Choroid plexus epithelial cell (primary cell): ENCODE measurements around the gene SUB1.
A peak's percentile ranks its signal among the peaks of the same experiment; 100 is the strongest.
"Not testable (repeated sequence)": the region's sequence is repeated elsewhere in the genome, so short reads cannot be mapped to it uniquely, and the experiment has no call there.

Experiments used
- DNase-seq: peaks from one replicate; pipeline ENCODE4 v3.0.0-alpha.2; 2010; ENCODE audit warnings: low read depth
- H3K4me3 ChIP-seq: 2 replicates; pipeline ENCODE4 v1.5.1; 2011; ENCODE audit warnings: low read depth, mild to moderate bottlenecking, control low read depth, low read length, moderate library complexity
- TF ChIP-seq, protein P1 (sequence below): conservative IDR thresholded peaks from 2 replicates; pipeline ENCODE4 v1.5.1; 2011; ENCODE audit warnings: low read depth, mild to moderate bottlenecking, control low read depth, inconsistent platforms, low read length, moderate library complexity

Gene SUB1

DNA sequence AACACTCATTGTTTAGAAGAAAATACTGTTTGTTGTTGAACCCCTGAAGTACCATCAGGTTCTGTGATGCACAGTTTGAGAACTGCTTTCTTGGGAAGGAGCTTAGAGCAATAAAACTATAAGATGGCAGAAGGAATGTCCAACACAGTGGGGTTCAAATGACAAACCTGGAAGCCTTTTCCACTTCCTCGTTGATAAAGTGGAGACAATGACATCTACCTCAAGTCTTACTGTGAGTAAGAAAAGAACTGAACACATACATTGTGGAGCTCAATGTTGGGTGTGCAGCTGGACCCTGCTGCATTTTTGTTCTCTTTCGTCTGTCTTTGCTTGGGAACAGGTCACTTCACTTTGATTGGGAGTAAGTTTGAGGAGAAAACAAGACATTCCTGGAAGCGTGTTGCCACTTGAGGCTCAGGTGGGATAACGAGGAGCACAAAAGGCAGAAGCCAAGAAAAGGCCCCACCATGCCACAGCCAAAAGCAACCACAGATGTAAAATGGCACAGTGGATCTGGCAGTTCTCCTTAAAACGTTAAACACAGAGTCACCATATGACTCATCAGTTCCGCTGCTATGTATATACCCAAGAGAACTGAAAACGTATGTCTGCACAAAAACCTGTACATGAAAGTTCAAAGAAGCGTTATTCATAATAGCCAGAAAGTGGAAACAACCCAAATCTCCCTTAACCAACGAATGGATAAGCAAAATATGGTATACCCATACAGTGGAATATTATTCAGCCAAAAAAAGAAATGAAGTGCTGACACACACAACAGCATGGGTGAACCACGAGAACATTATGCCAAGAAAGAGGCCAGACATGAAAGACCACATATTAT is 42.9 kb upstream of the SUB1 start:
- TF ChIP-seq, protein P1, sequence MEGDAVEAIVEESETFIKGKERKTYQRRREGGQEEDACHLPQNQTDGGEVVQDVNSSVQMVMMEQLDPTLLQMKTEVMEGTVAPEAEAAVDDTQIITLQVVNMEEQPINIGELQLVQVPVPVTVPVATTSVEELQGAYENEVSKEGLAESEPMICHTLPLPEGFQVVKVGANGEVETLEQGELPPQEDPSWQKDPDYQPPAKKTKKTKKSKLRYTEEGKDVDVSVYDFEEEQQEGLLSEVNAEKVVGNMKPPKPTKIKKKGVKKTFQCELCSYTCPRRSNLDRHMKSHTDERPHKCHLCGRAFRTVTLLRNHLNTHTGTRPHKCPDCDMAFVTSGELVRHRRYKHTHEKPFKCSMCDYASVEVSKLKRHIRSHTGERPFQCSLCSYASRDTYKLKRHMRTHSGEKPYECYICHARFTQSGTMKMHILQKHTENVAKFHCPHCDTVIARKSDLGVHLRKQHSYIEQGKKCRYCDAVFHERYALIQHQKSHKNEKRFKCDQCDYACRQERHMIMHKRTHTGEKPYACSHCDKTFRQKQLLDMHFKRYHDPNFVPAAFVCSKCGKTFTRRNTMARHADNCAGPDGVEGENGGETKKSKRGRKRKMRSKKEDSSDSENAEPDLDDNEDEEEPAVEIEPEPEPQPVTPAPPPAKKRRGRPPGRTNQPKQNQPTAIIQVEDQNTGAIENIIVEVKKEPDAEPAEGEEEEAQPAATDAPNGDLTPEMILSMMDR = no peak
- H3K4me3 ChIP-seq = no peak overlapping the region
- DNase-seq = peak; percentile 43

GRCh38 chr5:32543291-32543690 is 42.1 kb upstream of the SUB1 start:
- TF ChIP-seq, protein P1 = no peak
- no peak for DNase-seq
- no peak overlapping the region for H3K4me3 ChIP-seq

DNA sequence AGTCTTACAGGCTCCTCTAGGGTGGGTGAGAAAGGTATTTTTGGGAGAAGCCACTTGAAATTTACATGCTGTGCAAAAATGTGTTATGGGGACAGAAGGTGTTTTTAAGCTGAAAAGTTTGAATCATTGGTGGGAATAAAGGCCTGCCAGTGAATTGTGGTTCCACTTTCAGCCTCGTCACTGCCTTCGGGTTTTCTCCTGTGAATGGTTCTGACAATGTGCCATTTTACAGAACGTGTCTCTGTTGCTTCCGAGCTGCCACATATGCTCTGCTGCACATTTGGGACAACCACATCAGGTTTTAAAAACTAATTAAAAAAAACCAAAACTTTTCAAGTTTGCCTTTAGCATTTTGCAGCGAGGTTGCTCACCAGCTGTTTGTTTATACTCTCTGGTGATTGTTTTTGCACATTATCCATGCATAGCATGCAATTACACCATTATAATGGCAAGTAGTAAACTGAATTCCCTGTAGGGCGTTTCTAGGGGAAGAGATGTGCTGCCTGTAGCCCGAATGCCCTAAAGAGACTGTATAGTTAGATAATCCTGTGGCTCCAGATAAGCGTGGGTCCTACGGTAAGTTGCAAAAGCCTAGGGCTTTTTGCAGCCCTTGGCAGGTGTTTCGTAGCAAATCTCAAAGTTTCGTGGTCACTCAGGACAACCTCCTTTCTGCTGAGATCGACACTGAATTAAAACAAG is 40.1 kb upstream of the SUB1 start:
- no peak for DNase-seq
- H3K4me3 ChIP-seq = no peak overlapping the region
- TF ChIP-seq, protein P1 = no peak

- TF ChIP-seq, protein P1 = no peak
- H3K4me3 ChIP-seq = no peak overlapping the region
- DNase-seq = no peak
These were observed 34.2 kb upstream of the SUB1 start for GRCh38 chr5:32551194-32551593.

- no peak for DNase-seq
- H3K4me3 ChIP-seq = no peak overlapping the region
- TF ChIP-seq, protein P1 = no peak
These were observed 33.5 kb upstream of the SUB1 start for GRCh38 chr5:32551865-32552264.

DNA sequence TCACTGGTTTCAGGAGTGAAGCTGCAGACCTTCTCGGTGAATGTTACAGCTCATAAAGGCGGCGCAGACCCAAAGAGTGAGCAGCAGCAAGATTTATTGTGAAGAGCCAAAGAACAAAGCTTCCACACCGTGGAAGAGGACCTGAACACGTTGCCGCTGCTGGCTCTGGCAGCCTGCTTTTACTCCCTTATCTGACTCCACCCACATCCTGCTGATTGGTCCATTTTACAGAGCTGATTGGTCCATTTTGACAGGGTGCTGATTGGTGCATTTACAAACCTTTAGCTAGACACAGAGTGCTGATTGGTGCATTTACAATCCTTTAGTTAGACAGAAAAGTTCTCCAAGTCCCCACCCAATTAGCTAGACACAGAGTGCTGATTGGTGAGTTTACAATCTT is 32.9 kb upstream of the SUB1 start:
- DNase-seq, H3K4me3 ChIP-seq: not testable (repeated sequence)

GRCh38 chr5:32552936-32553335 is 32.4 kb upstream of the SUB1 start:
- TF ChIP-seq, protein P1 = no peak
- DNase-seq = no peak
- no peak overlapping the region for H3K4me3 ChIP-seq

DNA sequence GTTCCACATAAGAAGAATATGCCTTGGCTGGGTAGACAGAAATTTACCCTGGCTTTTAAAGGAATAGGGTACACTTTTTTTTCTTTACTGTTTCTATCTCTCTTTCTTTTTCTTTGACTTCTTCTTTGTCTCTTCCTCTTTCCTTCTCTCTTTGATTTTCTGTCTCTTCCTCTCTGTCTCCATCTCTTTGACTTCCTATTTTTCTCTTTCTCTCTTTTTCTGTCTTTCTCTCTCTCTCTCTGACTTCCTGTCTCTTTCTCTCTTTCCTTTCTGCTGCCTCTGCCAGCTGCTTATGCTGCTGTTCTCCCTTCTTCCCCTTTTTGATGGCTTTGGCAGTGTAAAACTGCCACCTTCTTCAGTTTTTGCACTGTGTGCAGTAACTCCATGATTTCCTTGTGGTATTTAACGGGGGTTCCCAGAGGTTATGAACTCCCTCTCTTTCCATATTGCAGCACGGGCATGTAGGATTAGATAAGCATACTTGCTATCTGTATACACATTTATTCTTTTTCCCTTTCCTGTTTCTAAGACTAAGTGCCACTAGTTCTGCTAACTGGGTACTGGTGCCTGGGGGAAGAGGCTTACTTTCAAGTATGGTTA is 31.1 kb upstream of the SUB1 start:
- DNase-seq, H3K4me3 ChIP-seq: not testable (repeated sequence)

- DNase-seq, H3K4me3 ChIP-seq: not testable (repeated sequence)
These were observed 28.8 kb upstream of the SUB1 start for GRCh38 chr5:32556543-32556942.
